HAP-1 (cell line): ENCODE data around the gene USP24.

Experiments
- DNase-seq, 2 experiments: peaks; one replicate each; pipeline ENCODE4 v3.0.0-alpha.2; 2016 to 2020; ENCODE audit warnings: low spot score in 2 of 2
- H3K27me3 ChIP-seq: fragments of 250-450 bp; sonication (Bioruptor Pico); 2 replicates; pipeline ENCODE4 v1.5.1; 2020; ENCODE audit warnings: low read depth, mild to moderate bottlenecking, moderate library complexity
- H3K36me3 ChIP-seq: fragments of 250-450 bp; sonication (Bioruptor Pico); replicated peaks from 2 replicates; pipeline ENCODE4 v1.5.1; 2020; ENCODE audit warnings: mild to moderate bottlenecking
- H3K4me1 ChIP-seq: fragments of 250-450 bp; sonication (Bioruptor Pico); 2 replicates; pipeline ENCODE4 v1.5.1; 2020; ENCODE audit warnings: mild to moderate bottlenecking
- H3K4me3 ChIP-seq: fragments of 250-450 bp; sonication (Bioruptor Pico); 2 replicates; pipeline ENCODE4 v1.5.1; 2020; ENCODE audit warnings: mild to moderate bottlenecking, moderate library complexity
- H3K9me3 ChIP-seq: fragments of 250-450 bp; sonication (Bioruptor Pico); 2 replicates; pipeline ENCODE4 v1.5.1; 2020; ENCODE audit warnings: mild to moderate bottlenecking, moderate library complexity
- in situ Hi-C: fragments of 300-500 bp; cut with MboI; formaldehyde crosslinking; loops from 3 replicates; pipeline ENCODE4 v1.14.3; 2020; ENCODE audit warnings: low sequenced_read_pairs, inconsistent platforms, mixed read lengths

USP24 gene

DNA sequence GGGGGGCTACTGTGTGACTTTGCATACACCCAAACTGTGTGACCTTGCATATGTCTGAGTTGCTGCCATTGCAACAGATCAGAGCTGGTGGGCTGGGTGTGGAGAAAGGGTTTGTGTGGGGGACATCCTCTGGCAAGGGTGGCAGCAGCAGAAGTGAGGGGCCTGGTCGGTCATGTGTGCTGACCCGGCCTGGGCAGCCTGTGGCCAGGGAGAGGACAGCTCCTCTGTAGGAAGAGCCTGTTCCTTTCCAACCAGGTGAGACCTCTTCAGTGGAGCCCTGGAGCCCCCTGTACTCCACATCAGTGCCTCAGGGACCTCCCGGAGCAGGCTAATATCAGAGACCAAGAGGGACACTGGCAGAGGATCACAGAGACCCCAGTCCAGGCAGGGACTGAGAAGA is 167.6 kb downstream of the USP24 start:
- no peaks in the 10 kb centered on the region for H3K4me1 ChIP-seq
- in situ Hi-C loops, result no loop called here
- DNase-seq, result no peak
- no peak overlapping the region for H3K4me3 ChIP-seq
- no peaks in the 10 kb centered on the region for H3K27me3 ChIP-seq
- no peaks in the 10 kb centered on the region for H3K9me3 ChIP-seq
- no peaks in the 10 kb centered on the region for H3K36me3 ChIP-seq

DNA sequence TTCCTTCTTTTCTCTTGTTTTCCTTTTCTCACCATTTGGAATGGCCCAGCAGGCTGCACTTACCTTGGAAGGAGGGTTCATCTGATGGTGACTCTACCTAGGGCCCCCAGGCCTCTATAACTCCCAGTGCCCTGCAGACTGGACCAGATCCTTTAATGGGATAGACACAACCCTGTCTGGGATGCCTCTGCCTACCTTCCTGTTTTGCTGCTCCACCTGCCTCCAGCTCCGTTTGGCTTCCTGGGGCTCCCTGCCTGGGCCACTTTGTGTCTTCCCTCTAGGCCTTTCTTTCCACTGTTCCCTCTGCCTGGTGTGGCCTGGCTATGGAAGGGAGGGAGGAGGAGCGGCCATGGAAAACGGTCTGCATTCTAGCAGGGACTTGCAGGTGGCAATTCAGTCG is 168.3 kb downstream of the USP24 start:
- Histone ChIP-seq H3K9me3 (no peaks in the 10 kb centered on the region), H3K4me1 (no peaks in the 10 kb centered on the region), H3K27me3 (no peaks in the 10 kb centered on the region; the same call in 1 of the 2 replicates), H3K36me3 (no peaks in the 10 kb centered on the region), H3K4me3 (no peak overlapping the region)
- no peak for DNase-seq
- in situ Hi-C loops, result no loop called here

DNA sequence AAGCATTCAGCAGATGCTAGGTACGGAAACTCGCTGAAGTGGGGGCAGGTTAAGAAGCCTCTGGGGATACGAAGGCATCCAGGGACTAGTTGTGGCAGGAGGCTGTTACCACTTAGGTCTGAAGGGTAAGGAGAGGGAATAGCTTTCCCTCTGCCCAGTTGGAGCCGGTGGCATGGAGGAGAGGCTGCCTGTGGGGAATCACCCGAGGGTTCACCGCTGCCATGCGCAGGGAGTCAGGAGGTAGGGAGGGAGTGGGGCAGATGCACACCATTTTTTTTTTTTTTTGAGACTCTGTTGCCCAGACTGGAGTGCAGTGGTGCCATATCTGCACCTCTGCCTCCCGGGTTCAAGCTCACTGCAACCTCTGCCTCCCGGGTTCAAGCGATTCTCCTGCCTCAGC is 169.7 kb downstream of the USP24 start:
- Histone ChIP-seq H3K27me3 (peaks cover 12% of the 10 kb centered on the region), H3K4me1 (no peaks in the 10 kb centered on the region), H3K36me3 (no peaks in the 10 kb centered on the region), H3K9me3 (no peaks in the 10 kb centered on the region), H3K4me3 (no peak overlapping the region)
- DNase-seq, result no peak
- in situ Hi-C loops, result no loop called here

DNA sequence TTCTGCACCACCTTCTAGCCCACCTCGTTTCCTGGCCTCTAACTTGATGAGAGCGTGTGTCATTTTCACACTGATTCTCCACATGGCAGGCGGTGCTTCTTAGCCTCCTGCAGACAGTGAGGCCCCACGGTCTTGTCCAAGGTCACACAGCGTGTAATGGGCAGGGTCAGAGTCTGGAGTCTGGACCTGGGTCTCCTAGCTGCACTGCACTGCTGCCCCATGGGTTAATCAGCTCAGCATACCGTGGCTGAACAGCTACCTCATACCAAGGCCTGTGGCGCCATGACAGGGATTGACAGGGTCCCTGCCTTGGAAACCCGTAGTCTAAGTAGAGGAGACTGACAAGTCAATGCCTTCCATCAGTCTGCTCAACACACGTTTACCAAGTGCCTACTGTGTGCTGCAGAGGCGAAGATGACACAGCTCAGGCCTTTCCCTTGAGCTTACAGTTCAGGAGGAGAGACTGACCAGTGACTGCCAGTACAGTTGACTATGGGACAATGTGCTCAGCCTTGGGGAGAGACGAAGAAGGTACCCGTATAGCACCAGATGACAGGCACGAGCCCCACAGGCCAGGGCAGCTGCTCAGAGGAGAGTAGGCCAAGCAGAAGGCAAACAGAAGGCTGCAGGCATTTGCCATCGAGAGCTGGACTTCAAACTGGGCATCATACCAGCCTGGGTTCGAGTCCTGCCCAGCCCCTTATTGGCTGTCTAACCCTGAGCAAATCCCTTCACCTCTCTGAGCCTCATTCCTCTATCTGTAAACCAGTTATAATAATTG is 170.4 kb downstream of the USP24 start:
- no peak for DNase-seq
- Histone ChIP-seq H3K27me3 (peaks cover 18% of the 10 kb centered on the region), H3K9me3 (no peaks in the 10 kb centered on the region), H3K36me3 (no peaks in the 10 kb centered on the region), H3K4me1 (no peaks in the 10 kb centered on the region), H3K4me3 (no peak overlapping the region)
- in situ Hi-C loops, result no loop called here

DNA sequence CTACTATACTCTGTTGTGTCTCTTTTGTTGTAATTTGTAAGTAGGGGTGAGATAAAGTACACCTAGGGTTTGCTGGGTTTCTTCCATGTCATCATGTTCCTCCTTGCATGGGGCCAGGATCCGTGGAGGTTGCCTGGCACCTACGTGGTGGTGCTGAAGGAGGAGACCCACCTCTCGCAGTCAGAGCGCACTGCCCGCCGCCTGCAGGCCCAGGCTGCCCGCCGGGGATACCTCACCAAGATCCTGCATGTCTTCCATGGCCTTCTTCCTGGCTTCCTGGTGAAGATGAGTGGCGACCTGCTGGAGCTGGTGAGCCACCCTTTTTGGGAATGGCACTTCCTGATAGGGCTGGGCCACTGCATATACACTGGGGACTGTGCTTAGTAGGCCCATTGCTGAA is 171.4 kb downstream of the USP24 start:
- Histone ChIP-seq H3K27me3 (peaks cover 29% of the 10 kb centered on the region), H3K4me3 (no peak overlapping the region), H3K4me1 (no peaks in the 10 kb centered on the region), H3K9me3 (no peaks in the 10 kb centered on the region), H3K36me3 (no peaks in the 10 kb centered on the region)
- DNase-seq, result no peak
- in situ Hi-C loops, result no loop called here

DNA sequence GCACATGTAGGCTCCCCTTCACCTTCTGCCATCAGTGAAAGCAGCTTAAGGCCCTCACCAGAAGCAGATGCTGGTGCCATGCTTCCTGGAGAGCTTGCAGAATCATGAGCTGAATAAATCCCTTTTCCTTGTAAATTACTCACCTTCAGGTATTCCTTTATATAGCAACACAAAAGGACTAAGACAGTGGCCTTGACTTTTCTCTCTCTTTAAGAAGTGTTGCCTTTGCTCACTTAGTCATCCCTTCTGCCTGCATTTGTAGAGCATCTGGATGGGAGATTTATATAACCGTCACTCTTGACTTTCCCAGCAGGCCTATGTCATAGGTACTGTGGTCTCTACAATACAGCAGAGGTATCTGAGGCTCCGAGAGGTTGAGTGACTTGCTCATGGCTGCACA is 172.2 kb downstream of the USP24 start:
- in situ Hi-C loops, result no loop called here
- no peaks in the 10 kb centered on the region for H3K9me3 ChIP-seq
- H3K36me3 ChIP-seq, result no peaks in the 10 kb centered on the region
- no peaks in the 10 kb centered on the region for H3K4me1 ChIP-seq
- peaks cover 36% of the 10 kb centered on the region for H3K27me3 ChIP-seq
- no peak overlapping the region for H3K4me3 ChIP-seq
- DNase-seq, result no peak

DNA sequence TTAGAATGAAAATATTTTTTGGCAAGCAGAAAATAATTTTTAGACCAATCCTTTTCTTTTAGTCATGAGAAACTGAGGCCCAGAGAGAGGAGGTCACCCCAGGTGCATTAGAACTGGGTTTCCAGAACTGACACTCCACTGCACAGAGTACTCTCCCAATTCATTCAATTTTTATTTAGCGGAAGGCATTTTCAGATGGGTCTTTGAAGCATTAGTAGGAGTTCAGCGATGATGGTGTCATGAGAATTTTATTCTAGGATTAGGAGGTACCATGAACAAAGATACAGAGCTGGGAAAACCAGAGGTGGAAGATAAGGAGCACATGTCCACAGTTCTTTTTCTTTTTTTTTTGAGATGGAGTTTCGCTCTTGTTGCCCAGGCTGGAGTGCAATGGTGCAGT is 173.6 kb downstream of the USP24 start:
- H3K9me3 ChIP-seq, result no peaks in the 10 kb centered on the region
- no peak for DNase-seq
- no peaks in the 10 kb centered on the region for H3K4me1 ChIP-seq
- H3K36me3 ChIP-seq, result no peaks in the 10 kb centered on the region
- H3K27me3 ChIP-seq, result peaks cover 50% of the 10 kb centered on the region
- in situ Hi-C loops, result no loop called here
- no peak overlapping the region for H3K4me3 ChIP-seq

DNA sequence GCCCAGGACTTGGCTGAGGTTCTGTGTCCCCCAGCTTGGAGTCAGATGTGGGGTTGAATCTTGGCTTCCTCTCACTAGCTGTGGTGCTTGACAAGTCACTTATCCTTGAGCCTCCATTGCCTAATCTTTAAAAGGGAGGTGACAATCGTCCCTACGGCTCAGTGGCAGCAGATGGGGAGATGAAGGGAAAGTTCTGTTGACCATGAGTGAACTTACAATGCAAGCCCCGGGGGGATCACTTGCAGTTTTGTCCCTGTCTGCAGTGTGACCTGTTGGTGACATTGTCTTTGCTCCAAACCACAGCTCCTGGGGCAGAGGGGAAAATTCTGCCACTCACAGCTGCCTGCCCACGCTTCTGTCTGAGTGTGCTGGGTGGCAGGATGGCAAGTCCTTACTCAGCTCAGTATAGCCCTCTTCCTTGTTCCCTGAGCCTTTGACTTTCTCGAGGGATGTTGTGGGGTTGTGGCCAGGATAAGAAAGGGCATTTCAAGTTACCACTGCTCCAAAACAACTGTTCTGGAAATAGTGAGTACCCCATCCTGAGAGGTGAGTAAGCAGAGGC is 174.2 kb downstream of the USP24 start:
- Histone ChIP-seq H3K4me1 (no peaks in the 10 kb centered on the region), H3K4me3 (no peak overlapping the region), H3K9me3 (no peaks in the 10 kb centered on the region), H3K27me3 (peaks cover 56% of the 10 kb centered on the region), H3K36me3 (no peaks in the 10 kb centered on the region)
- in situ Hi-C loops, result no loop called here
- DNase-seq, result no peak

DNA sequence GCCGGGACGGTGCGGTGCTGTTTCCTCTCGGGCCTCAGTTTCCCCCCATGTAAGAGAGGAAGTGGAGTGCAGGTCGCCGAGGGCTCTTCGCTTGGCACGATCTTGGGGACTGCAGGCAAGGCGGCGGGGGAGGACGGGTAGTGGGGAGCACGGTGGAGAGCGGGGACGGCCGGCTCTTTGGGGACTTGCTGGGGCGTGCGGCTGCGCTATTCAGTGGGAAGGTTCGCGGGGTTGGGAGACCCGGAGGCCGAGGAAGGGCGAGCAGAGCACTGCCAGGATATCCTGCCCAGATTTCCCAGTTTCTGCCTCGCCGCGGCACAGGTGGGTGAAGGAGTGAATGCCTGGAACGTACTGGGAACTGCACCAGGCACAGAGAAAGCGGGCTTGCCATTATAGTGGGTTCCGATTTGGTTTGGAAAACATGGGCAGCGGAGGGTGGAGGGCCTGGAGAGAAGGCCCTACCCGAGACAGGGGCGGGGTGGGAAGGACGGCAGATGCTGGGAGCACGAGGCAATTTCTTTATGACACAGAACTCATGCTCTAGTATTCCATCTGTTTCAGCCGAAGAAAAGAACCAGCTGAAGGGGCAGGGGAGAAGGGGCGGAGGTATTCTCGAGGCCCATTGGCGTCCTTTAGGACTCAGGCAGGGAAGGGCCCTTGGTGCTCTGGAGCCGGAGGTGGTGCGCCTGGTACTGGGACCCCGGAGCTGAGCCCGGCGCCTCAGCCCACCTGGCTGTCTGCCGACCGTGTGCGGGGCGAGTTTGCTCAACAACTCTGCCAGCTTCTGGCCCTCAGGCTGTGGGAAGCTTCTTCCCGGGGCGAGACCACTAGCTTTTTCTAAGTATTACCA is 174.9 kb downstream of the USP24 start:
- no peak overlapping the region for H3K4me3 ChIP-seq
- in situ Hi-C loops, result no loop called here
- H3K27me3 ChIP-seq, result peaks cover 63% of the 10 kb centered on the region
- no peaks in the 10 kb centered on the region for H3K4me1 ChIP-seq
- no peak for DNase-seq
- H3K36me3 ChIP-seq, result no peaks in the 10 kb centered on the region
- no peaks in the 10 kb centered on the region for H3K9me3 ChIP-seq

DNA sequence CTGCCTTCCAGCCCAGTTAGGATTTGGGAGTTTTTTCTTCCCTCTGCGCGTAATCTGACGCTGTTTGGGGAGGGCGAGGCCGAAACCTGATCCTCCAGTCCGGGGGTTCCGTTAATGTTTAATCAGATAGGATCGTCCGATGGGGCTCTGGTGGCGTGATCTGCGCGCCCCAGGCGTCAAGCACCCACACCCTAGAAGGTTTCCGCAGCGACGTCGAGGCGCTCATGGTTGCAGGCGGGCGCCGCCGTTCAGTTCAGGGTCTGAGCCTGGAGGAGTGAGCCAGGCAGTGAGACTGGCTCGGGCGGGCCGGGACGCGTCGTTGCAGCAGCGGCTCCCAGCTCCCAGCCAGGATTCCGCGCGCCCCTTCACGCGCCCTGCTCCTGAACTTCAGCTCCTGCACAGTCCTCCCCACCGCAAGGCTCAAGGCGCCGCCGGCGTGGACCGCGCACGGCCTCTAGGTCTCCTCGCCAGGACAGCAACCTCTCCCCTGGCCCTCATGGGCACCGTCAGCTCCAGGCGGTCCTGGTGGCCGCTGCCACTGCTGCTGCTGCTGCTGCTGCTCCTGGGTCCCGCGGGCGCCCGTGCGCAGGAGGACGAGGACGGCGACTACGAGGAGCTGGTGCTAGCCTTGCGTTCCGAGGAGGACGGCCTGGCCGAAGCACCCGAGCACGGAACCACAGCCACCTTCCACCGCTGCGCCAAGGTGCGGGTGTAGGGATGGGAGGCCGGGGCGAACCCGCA is 175.7 kb downstream of the USP24 start, which contains the start of gene PCSK9:
Gene PCSK9, plus strand, starts transcription at position 207 of the 741 bp plus-strand sequence. Its CDS starts 290 bp downstream, at position 497.
- DNase-seq, result peak in 1 of 2 experiments; percentile 36
- H3K4me1 ChIP-seq, result no peaks in the 10 kb centered on the region
- in situ Hi-C loops, result no loop called here

DNA sequence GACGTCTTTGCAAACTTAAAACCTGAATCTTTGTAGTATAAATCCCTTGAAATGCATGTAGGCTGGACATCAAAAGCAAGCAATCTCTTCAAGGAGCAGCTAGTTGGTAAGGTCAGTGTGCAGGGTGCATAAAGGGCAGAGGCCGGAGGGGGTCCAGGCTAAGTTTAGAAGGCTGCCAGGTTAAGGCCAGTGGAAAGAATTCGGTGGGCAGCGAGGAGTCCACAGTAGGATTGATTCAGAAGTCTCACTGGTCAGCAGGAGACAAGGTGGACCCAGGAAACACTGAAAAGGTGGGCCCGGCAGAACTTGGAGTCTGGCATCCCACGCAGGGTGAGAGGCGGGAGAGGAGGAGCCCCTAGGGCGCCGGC is 176.2 kb downstream of the USP24 start:
- Histone ChIP-seq H3K4me3 (no peak overlapping the region), H3K4me1 (no peaks in the 10 kb centered on the region), H3K27me3 (peaks cover 74% of the 10 kb centered on the region), H3K36me3 (no peaks in the 10 kb centered on the region), H3K9me3 (no peaks in the 10 kb centered on the region)
- DNase-seq, result no peak
- in situ Hi-C loops, result no loop called here

More for the DNA sequence above, 175.7 kb downstream of the USP24 start, which contains the start of gene PCSK9:
- Histone ChIP-seq H3K36me3 (no peaks in the 10 kb centered on the region), H3K4me3 (no peak within 1 kb of the TSS), H3K9me3 (no peaks in the 10 kb centered on the region), H3K27me3 (peaks cover 69% of the 10 kb centered on the region)

DNA sequence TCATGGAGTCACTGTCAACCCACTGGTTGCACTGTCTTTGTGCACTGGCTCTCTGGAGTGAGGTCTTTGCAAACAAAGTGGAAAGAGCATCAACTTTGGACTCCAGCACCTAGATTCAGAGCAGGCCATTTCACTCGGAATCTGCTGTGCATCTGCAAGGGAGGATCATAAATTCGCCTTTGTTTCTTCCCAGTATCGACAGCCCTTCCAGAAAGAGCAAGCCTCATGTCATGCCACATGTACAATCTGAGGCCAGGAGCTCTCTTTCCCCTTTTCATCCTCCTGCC is 176.7 kb downstream of the USP24 start:
- H3K4me3 ChIP-seq, result no peak overlapping the region
- H3K4me1 ChIP-seq, result no peaks in the 10 kb centered on the region
- in situ Hi-C loops, result no loop called here
- DNase-seq, result no peak
- no peaks in the 10 kb centered on the region for H3K36me3 ChIP-seq
- H3K9me3 ChIP-seq, result no peaks in the 10 kb centered on the region
- H3K27me3 ChIP-seq, result peaks cover 79% of the 10 kb centered on the region

DNA sequence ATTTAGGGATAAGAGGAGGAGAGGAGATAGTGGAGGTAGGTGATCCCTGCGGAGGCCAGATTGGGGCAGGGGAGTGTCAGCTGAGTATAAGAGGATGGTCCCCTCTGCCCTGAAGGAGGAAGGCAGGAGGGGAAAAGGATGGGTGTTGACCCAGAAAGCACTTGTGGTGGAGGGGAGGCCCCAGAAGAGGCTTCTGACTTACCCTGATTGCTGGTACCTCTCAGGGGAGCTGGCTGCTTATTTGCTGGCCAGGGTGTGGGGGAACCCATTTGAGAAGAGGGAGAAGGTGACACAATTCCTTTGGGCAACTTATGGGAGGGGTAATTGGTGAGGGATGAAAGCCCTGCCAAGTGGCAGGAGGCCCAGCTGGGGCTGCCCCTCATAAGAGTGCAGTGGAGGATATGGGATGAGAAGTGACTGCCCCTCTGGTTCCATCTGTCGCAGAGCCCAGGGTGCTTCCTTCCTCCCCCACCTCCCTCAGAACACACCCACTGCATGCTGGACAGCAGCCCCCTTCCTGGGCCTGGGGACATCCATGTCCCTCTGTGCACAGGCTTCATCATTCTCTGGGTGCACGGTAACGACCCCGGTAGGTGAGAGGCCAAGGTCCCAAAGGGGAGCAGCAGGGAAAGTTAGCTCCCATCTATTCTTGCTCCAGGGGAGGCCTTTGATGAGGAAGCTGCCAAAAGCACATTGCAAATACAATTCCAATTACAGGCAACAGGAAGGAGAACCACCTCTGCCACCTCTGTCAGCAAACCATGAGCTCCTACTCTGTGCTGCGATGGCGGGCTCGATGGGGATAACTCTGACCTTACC is 177.2 kb downstream of the USP24 start:
- H3K4me3 ChIP-seq, result no peak overlapping the region
- H3K9me3 ChIP-seq, result no peaks in the 10 kb centered on the region
- peaks cover 80% of the 10 kb centered on the region for H3K27me3 ChIP-seq
- no peaks in the 10 kb centered on the region for H3K4me1 ChIP-seq
- DNase-seq, result no peak
- H3K36me3 ChIP-seq, result no peaks in the 10 kb centered on the region
- in situ Hi-C loops, result no loop called here
